HG03103 (cell line): ENCODE results near the gene CCAR1.
"Not testable (repeated sequence)": the region's sequence is repeated elsewhere in the genome, so short reads cannot be mapped to it uniquely, and the experiment has no call there.

Source experiments
- ATAC-seq: cut with Tn5 transposase; IDR thresholded peaks from one replicate; pipeline ENCODE4 v1.9.1; 2021; ENCODE audit warnings: low read depth; ENCODE audit not compliant: unreplicated experiment

CCAR1 gene

DNA sequence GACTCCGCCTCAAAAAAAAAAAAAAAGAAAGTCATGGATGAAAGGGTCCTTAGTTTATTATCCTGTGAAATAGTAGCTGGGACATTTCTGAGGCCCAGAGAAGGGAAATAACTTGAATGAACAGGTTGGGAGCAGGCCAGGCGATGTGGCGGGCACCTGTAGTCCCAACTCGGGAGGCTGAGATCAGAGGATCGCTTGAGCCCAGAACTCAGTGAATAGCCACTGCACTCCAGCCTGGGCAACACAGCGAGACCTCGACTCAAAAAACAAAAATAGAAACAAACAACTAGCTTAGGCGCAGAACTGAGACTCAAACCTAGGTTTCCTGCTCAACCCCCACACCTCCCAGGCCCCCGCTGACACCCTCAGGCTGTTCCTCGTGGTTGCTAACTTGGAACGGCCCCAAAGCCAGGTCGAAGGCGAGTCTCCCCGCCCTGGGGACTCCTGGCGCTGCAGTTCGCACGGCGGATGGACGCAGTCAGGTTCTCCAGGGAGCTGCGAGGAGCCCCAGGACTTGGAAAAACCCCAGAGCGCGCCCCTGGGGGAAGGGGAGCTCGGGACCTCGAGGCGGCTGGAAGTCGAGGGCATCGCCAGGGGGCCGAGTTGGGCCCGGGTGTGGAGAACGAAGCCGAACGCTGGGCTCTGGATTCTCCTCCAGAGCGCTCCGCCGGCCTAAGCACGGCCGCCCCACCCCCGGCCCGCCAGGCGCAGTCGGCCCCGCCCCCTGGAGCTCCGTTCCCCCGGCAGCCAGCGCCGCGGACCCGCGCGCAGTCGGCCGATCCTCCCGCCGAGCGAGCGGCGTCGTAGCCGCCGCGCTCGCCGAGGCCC, 105.9 kb downstream of the CCAR1 start, which contains the start of gene STOX1:
Gene STOX1, plus strand, starts transcription at position 768 of the 828 bp plus-strand sequence. CDS start 93 bp downstream, outside the sequence.
- peak; percentile 51 for ATAC-seq

DNA sequence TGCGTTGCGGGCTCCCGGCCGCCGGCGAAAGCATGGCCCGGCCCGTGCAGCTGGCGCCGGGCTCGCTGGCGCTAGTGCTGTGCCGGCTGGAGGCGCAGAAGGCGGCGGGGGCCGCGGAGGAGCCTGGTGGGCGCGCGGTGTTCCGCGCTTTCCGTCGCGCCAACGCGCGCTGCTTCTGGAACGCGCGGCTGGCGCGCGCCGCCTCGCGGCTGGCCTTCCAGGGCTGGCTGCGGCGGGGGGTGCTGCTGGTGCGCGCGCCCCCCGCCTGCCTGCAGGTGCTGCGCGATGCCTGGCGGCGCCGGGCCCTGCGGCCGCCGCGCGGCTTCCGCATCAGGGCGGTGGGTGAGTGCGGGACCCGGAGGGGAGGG, 106.5 kb downstream of the CCAR1 start:
- ATAC-seq: peak; percentile 37

DNA sequence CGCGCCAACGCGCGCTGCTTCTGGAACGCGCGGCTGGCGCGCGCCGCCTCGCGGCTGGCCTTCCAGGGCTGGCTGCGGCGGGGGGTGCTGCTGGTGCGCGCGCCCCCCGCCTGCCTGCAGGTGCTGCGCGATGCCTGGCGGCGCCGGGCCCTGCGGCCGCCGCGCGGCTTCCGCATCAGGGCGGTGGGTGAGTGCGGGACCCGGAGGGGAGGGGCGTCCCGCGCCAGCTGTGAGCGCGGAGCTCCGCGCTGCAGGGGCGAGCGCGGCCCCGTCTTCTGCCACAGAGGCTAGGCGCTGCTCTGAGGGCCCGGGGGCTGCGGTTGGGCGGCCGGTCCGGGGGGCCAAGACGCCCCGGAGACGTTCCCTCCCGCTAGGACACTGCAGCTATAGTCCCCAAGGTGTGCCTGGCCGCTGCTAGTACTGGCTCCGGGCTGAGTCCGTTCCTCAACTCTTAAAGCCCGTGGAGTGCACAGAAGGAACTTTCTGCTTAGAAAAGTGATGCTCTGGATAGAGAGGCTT, 107.1 kb downstream of the CCAR1 start:
- ATAC-seq: peak; percentile 43

DNA sequence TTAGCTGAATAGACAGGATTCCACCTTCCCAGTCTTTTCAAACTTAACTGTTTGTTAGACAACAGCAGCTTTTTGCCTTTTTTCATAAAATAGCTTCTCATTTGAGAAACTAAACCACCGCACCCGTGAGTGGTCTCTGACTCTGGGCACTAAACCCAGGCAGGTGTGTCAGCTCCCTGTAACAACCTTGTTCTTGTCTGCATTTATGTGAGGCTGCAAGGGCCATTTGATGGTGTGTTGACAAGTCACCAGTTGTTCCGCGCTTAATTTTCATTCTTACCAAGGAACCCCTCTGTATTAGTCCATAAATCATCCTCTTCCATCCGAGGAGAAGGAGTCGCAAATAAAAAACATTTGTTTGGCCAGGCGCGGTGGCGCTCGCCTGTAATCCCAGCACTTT, 107.8 kb downstream of the CCAR1 start:
- no peak for ATAC-seq

DNA sequence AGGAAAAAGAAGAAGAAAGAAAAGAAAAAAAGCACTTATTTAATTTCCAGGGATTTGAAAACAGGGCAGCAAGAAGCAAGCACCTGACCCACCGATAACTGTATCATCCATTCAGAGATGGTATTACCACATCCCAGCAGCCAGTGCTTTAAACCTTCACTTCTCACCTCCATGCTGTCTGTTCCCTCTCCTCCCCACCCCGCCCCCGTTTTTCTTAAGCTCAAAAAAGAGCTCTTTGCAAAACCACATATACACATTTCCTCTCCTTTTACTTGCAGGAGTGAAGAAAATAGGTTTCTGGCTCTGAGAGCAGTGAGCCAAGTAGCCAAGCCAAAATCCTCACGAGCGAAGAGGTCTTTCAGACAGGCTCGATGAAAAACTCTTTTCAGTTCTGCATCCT, 108.5 kb downstream of the CCAR1 start:
- ATAC-seq: no peak

DNA sequence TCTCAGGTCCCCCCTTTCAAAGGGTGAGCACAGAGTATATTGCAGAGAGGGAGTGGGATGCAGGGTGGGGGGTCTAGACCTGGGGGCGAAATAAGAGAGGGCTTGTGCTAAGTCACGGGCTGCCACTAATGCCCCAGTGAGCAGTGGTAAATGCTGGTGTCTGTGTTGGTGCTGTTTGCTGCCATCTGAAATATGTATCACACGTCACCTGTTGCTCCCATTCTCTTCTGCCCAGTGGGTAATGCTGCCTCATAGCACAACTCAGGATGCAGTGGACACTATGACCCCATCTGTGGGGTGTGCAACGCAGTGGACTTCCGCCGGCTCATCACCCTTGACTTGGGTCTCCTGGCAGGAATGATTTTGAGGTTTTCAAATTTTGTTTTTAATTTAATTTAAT, 108.9 kb downstream of the CCAR1 start:
- ATAC-seq: no peak

DNA sequence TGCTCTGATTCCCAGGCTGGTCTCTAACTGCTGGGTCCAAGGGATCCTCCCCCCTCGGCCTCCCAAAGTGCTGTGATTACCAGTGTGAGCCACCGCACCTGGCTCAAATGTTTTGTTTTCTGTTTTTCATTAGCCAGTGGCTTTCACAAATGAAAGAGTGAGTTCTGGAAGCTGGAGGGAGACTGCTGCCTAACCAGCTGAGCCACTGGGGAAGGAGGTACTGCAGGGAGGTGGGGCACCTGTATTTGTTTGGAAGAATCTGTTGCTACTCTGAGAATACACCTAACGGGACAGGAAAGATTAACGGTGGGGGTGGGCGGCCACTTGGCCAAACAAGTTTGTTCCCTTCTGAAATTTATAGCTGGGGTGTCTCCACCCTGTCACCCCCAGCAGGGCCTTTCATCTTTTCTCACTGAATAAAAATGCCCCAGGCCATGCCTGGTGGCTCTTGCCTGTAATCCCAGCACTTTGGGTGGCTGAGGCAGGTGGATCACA, 111.0 kb downstream of the CCAR1 start:
- no peak for ATAC-seq

DNA sequence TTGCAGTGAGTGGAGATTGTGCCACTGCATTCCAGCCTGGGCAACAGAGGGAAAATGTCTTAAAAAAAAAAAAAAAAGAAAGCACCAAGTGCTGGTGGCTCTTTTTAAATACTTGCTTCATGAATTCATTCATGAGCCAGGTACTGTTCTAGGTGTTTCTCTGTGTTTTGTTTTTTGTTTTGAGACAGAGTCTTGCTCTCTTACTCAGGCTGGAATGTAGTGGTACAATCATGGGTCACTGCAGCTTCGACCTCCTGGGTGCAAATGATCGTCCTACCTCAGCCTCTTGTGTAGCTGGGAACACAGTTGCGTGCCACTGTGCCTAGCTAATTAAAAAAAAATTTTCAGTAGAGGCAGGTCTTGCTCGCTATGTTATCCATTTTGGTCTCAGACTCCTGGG, 111.6 kb downstream of the CCAR1 start:
- ATAC-seq: no peak

DNA sequence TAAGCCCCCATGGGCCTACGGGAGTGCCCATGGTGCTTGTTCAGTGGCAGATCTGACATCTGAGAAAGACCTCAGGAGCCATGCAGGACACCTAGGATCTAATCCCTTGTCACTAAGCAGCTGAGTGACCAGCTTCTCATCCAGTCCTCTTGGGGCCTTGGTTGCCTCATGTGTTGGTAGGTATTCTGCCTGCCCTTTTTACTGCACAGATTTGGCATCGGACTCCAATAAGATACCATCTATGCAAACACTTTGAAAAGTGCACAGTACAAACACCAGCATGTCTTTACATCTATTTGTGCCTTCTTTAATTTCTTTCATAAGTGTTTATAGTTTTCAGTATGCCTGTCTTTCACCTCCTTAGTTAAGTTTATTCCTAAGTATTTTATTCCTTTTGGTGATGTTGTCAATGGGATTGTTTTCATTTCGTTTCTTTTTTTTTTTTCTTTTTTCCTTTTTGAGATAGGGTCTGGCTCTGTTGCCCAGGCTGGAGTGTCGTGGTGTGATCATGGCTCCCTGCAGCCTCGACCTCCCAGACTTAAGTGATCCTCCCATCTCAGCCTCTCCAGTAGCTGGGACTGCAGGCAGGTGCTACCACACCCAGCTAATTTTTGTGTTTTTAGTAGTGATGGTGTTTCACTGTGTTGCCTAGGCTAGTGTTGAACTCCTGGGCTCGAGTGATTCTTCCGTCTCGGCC, 116.7 kb downstream of the CCAR1 start:
- no peak for ATAC-seq

DNA sequence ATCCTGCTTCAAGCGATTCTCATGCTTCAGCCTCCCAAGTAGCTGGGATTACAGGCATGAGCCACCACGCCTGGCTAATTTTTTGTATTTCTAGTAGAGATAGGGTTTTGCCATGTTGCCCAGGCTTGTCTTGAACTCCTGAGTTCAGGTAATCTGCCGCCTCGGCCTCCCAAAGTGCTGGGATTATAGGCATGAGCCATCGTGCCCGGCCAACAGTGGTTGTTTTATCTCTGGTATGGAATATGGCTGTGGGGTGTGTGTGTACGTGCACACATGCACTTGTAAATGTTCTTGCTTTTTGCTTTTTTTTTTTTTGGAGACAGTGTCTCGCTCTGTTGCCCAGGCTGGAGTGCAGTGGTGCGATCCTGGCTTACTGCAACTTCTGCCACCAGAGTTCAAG, 119.6 kb downstream of the CCAR1 start:
- ATAC-seq: not testable (repeated sequence)
